MCF 10A (cell line): ENCODE results near the gene ZDHHC11. TPM values are rescaled to one million over a fixed set of nuclear protein-coding genes. Genes with fewer than 3 reads are reported as not detected.

Experiments used
- BruUV-seq: library from RNA; stranded (reverse); fragments of 400-500 nt; replicated peaks from 2 replicates; lab custom pipeline; 2021; lab: Mats Ljungman, UMichigan
- CTCF ChIA-PET: fragments of 300-600 bp; sonication (Branson Sonifier 250); formaldehyde crosslinking; extraction: SDS; loops from one replicate; lab custom pipeline; 2021; ENCODE audit warnings: antibody characterized with exemption, inconsistent platforms; lab: Yijun Ruan, JAX
- POLR2A ChIA-PET: fragments of 300-600, 350-650 bp; sonication (Branson Sonifier 250); formaldehyde crosslinking; extraction: SDS; loops from one replicate; lab custom pipeline; 2020; ENCODE audit warnings: antibody characterized with exemption, inconsistent platforms; lab: Yijun Ruan, JAX
- DNase-seq: peaks from one replicate; pipeline ENCODE4 v3.0.0-alpha.2; 2018; ENCODE audit not compliant: unreplicated experiment
- H3K27ac Mint-ChIP-seq: one replicate; pipeline ENCODE4 v1.8.0; 2022; ENCODE audit warnings: mild to moderate bottlenecking, low read depth, mixed read lengths; ENCODE audit not compliant: unreplicated experiment
- H3K27me3 Mint-ChIP-seq: one replicate; pipeline ENCODE4 v1.8.0; 2022; ENCODE audit warnings: mixed read lengths; ENCODE audit not compliant: insufficient read depth, unreplicated experiment
- H3K36me3 Mint-ChIP-seq: one replicate; pipeline ENCODE4 v1.8.0; 2022; ENCODE audit warnings: mild to moderate bottlenecking, moderate library complexity, mixed read lengths; ENCODE audit not compliant: insufficient read depth, unreplicated experiment
- H3K4me1 Mint-ChIP-seq: one replicate; pipeline ENCODE4 v1.8.0; 2022; ENCODE audit warnings: mixed read lengths; ENCODE audit not compliant: insufficient read depth, unreplicated experiment
- H3K4me3 Mint-ChIP-seq: one replicate; pipeline ENCODE4 v1.8.0; 2022; ENCODE audit warnings: mild to moderate bottlenecking, moderate library complexity, mixed read lengths; ENCODE audit not compliant: unreplicated experiment
- H3K9me3 Mint-ChIP-seq: one replicate; pipeline ENCODE4 v1.8.0; 2022; ENCODE audit warnings: mixed read lengths; ENCODE audit not compliant: unreplicated experiment
- intact Hi-C: fragments of 100-400 bp; cut with micrococcal nuclease; formaldehyde crosslinking; loops from 2 replicates; pipeline ENCODE4 v1.14.1; 2022
- total RNA-seq: library from RNA; stranded (reverse); gene quantifications from 2 replicates; pipeline ENCODE4 v1.2.3, GENCODE V29; 2022
- TF ChIP-seq, protein P1 (sequence below): fragments of 200-600 bp; IDR thresholded peaks from one replicate; pipeline ENCODE4 v1.8.0; 2022; ENCODE audit warnings: antibody characterized with exemption, mild to moderate bottlenecking; ENCODE audit not compliant: unreplicated experiment

Gene ZDHHC11
- total RNA-seq, 1 experiment from 2014 or later, result 2.0 TPM

DNA sequence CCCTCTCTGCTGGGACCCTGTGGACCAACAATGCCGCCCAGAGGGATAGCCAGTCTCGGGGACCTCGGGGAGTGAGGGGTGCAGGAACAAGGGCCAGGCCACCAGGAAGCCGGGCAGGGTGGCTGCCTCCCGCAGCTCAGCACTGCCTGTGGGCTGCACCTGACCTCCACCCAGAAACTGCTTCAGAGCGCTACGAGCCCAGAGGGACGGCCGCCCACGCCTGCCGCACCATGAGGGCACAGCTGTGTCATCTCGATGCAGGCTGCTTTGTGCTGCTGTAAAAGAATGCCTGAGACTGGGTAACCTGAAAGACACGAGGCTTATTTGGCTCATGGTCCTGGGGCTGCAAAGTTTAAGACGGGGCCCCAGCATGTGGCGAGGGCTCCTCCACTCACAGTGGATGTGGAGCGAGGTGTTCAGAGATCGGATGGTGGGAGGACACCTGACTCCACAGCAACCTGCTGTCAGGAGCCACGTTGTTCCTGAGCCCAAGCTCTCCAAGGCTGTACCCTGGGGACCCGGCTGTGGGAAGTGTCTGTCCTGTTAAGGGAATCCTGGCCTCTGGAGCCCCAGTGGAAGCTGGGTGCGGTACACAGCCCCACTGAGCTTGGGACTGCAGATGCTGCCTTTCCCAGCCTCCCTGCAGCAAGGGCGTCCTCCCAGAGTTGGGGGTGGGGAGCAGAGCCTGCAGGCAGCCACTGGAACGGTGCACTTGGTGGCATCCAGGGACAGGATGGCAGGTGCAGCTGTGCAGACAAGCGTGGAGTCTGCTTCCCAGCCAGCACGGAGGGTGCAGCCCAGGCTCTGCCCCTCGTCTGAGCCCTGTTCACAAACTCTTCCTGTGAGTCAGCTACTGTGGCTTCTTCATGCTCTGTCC is 11.8 kb upstream of the ZDHHC11 start:
- no TSS peak for BruUV-seq
- CTCF ChIA-PET, result no interaction called here
- Mint-ChIP-seq H3K27me3 (no peaks in the 10 kb centered on the region), H3K9me3 (no peaks in the 10 kb centered on the region), H3K36me3 (peaks cover 38% of the 10 kb centered on the region), H3K27ac (no peak overlapping the region), H3K4me3 (no peak overlapping the region), H3K4me1 (no peaks in the 10 kb centered on the region)
- TF ChIP-seq, protein P1, sequence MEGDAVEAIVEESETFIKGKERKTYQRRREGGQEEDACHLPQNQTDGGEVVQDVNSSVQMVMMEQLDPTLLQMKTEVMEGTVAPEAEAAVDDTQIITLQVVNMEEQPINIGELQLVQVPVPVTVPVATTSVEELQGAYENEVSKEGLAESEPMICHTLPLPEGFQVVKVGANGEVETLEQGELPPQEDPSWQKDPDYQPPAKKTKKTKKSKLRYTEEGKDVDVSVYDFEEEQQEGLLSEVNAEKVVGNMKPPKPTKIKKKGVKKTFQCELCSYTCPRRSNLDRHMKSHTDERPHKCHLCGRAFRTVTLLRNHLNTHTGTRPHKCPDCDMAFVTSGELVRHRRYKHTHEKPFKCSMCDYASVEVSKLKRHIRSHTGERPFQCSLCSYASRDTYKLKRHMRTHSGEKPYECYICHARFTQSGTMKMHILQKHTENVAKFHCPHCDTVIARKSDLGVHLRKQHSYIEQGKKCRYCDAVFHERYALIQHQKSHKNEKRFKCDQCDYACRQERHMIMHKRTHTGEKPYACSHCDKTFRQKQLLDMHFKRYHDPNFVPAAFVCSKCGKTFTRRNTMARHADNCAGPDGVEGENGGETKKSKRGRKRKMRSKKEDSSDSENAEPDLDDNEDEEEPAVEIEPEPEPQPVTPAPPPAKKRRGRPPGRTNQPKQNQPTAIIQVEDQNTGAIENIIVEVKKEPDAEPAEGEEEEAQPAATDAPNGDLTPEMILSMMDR, result no peak
- DNase-seq, result no peak
- POLR2A ChIA-PET, result interaction anchor here (0.9 kb wide), 1 partner anchor 23 kb away, joined by 5 read pairs; no protein-coding TSS in a partner anchor
- intact Hi-C loops, result no loop called here

DNA sequence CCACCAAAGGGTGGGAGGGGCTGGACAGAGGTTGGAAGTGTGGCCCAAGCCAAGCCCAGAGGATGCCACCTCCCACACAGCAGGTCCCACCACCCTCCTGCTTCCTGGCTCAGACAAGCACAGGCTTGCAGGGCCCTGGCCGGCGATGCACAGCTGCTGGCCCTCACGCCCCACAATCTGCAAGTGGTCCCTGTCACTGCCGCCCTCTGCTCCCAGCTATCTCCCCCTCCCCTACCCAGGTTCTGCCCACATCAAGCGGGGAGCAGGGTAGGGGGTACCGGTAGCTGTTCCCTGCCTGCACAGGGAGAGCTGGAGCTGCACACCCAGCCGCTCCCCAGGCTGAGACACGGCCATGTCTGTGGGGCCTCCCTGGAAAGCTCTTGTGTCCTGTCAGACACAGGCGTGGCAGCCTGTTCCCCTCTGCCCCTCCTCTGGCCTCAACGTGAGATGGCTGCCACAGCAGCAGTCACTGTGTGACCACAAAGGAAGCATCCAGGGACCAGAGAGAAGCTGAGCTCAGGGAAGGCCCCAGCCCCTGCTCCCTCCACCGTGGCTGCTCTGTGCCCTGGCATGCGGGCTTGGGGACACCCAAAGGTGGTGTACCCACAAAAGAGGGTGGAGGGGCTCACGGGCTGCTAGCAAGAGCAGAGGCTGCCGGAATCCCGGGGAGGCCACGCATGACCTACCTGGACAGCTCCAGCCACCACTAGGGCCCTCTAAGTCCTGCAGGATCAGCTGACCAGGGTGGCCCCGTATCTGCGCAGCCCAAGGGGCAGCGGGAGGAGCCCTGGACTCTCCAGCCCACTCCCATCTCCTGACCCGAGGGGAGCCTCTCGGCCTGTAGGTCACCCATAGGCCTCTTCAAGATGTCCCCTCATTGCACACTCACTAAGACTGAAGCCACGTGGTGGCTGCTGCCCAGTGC is 10.9 kb upstream of the ZDHHC11 start:
- Mint-ChIP-seq H3K4me3 (no peak overlapping the region), H3K27ac (no peak overlapping the region), H3K36me3 (peaks cover 35% of the 10 kb centered on the region), H3K27me3 (no peaks in the 10 kb centered on the region), H3K4me1 (no peaks in the 10 kb centered on the region), H3K9me3 (no peaks in the 10 kb centered on the region)
- peak; percentile 47 for DNase-seq
- ChIA-PET POLR2A (interaction anchor here (0.9 kb wide), 1 partner anchor 22 kb away, joined by 5 read pairs; no protein-coding TSS in a partner anchor), CTCF (interaction anchor here (0.6 to 0.7 kb wide), 2 partner anchors 11 to 51 kb away, joined by 3 to 4 read pairs; no protein-coding TSS in a partner anchor)
- intact Hi-C loops, result no loop called here
- TF ChIP-seq, protein P1, result no peak
- BruUV-seq, result no TSS peak

DNA sequence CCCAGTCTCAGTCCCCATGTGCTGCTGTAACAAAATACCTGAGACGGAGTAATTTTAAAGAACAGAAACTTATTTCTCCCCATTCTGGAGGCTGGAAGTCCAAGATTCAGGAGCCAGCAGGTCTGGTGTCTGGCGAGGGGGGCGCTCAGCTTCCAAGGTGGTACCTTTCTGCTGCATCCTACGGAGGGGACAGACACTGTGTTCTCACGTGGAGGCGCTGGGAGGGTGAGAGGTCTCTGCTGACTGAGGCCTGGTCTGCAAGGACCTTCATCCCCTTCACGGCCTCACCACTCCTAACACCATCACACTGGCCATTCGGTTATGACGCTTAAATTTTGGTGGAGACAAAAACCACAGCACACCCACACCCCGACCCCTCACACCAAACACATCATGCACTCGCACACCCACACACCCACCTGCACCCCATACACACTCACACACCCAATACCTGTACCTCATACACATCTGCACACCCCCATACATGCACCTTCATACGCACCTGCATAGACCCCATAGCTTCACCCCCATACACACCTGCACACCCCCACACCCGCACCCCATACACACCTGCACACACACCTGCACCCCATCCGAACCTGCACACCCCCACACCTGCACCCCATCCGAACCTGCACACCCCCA is 9.8 kb upstream of the ZDHHC11 start:
- no peaks in the 10 kb centered on the region for H3K27me3 Mint-ChIP-seq
- TF ChIP-seq, protein P1, result no peak
- H3K36me3 Mint-ChIP-seq, result peaks cover 28% of the 10 kb centered on the region
- H3K4me1 Mint-ChIP-seq, result no peaks in the 10 kb centered on the region
- POLR2A ChIA-PET, result no interaction called here
- DNase-seq, result no peak
- no TSS peak for BruUV-seq
- no peak overlapping the region for H3K4me3 Mint-ChIP-seq
- no peaks in the 10 kb centered on the region for H3K9me3 Mint-ChIP-seq
- intact Hi-C loops, result no loop called here
- no peak overlapping the region for H3K27ac Mint-ChIP-seq
- CTCF ChIA-PET, result interaction anchor here (0.7 kb wide), 1 partner anchor 52 kb away, joined by 4 read pairs; no protein-coding TSS in a partner anchor
